NT2/D1 (cell line): ENCODE results near the gene NECTIN3.

Experiments
- YY1 ChIP-seq: IDR thresholded peaks from 2 replicates; pipeline ENCODE4 v1.6.1; 2011; ENCODE audit not compliant: insufficient read length, insufficient read depth
- ZNF274 ChIP-seq: IDR thresholded peaks from 2 replicates; pipeline ENCODE4 v1.6.1; 2011; ENCODE audit warnings: mild to moderate bottlenecking, low read depth, low read length

DNA sequence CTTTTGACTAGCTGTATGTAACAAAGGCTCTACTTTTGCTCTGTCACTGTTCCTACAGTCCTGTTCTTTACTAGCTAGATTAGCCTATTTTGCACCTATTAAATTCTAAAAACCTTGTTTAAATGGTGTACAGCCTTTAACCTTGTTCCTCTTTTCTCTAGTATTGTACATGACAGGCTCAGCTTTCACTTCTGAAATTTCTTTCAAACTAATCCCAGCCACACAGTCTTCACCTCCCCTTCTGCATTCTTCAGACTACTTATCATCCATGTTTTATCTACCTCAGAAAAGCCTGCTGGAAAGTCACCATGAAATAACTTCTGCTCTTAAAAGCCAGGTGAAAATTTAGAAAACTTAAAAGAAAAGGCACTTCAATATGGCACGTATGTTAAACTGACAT, 122.4 kb downstream of the NECTIN3 start:
- TF ChIP-seq ZNF274, result no peak
- no peak for TF ChIP-seq YY1
